ENCODE measurements around the gene FOXN1. TPM values are rescaled to one million over a fixed set of nuclear protein-coding genes. Genes with fewer than 3 reads are reported as not detected.
A peak's percentile ranks its signal among the peaks of the same experiment; 100 is the strongest.

FOXN1 gene
- total RNA-seq, 3 donors from 2014 or later = 0.29 TPM; not detected in 2

- Histone ChIP-seq H3K9me3 (no peaks in the 10 kb centered on the region), H3K27me3 (no peaks in the 10 kb centered on the region), H3K4me1 (no peaks in the 10 kb centered on the region), H3K27ac (peak within 1 kb of the TSS; percentile 90 to 91), H3K36me3 (no peaks in the 10 kb centered on the region), H3K4me3 (peak within 1 kb of the TSS; percentile 77 to 99 (median 94))
- TF ChIP-seq POLR2A (IDR thresholded peaks at IDR 0.05) = peak; percentile 47
- TF ChIP-seq CTCF (IDR thresholded peaks at IDR 0.05) = no peak
- peak; percentile 62 to 87 (median 66) for TF ChIP-seq POLR2AphosphoS5 (IDR thresholded peaks at IDR 0.05)
- peak; percentile 91 to 94 for DNase-seq (ENCODE audit: low spot score in 2 of 2)
- intact Hi-C loops (cut with DNase I; ENCODE audit: low total_unique reads) = no loop called here
Measured at GRCh38 chr17:28571361-28572122, 65.4 kb downstream of the FOXN1 start, which contains the start of gene PIGS. Gene PIGS (minus strand): TSS chr17:28571524. CDS start chr17:28571496, 28 bp downstream.

- TF ChIP-seq CTCF (IDR thresholded peaks at IDR 0.05) (no peak), POLR2A (IDR thresholded peaks at IDR 0.05) (no peak), POLR2AphosphoS5 (IDR thresholded peaks at IDR 0.05) (no peak)
- no peaks in the 10 kb centered on the region for H3K36me3 ChIP-seq
- peak overlapping the region; percentile 77 to 99 (median 94) for H3K4me3 ChIP-seq
- no peaks in the 10 kb centered on the region for H3K9me3 ChIP-seq
- H3K27ac ChIP-seq = peak overlapping the region in 1 of 2 donors; percentile 90
- H3K4me1 ChIP-seq = no peaks in the 10 kb centered on the region
- intact Hi-C loops (cut with DNase I; ENCODE audit: low total_unique reads) = no loop called here
- H3K27me3 ChIP-seq = no peaks in the 10 kb centered on the region
- DNase-seq (ENCODE audit: low spot score in 2 of 2) = no peak
Measured at GRCh38 chr17:28572259-28573039, 66.3 kb downstream of the FOXN1 start.

- no peak for DNase-seq (ENCODE audit: low spot score in 2 of 2)
Measured at GRCh38 chr17:28573040-28573380, 66.9 kb downstream of the FOXN1 start.

GRCh38 chr17:28573521-28573920, 67.4 kb downstream of the FOXN1 start:
- no peak overlapping the region for H3K27ac ChIP-seq
- no peak for TF ChIP-seq CTCF (IDR thresholded peaks at IDR 0.05)
- no peak for TF ChIP-seq POLR2AphosphoS5 (IDR thresholded peaks at IDR 0.05)
- TF ChIP-seq POLR2A (IDR thresholded peaks at IDR 0.05) = no peak
- H3K27me3 ChIP-seq = no peaks in the 10 kb centered on the region
- H3K4me1 ChIP-seq = no peaks in the 10 kb centered on the region
- no peaks in the 10 kb centered on the region for H3K9me3 ChIP-seq
- no peak overlapping the region for H3K4me3 ChIP-seq
- no peaks in the 10 kb centered on the region for H3K36me3 ChIP-seq
- no peak for DNase-seq (ENCODE audit: low spot score in 2 of 2)
- intact Hi-C loops (cut with DNase I; ENCODE audit: low total_unique reads) = no loop called here

More at GRCh38 chr17:28573040-28573380, 66.9 kb downstream of the FOXN1 start:
- Histone ChIP-seq H3K27me3 (no peaks in the 10 kb centered on the region), H3K4me3 (no peak overlapping the region), H3K9me3 (no peaks in the 10 kb centered on the region), H3K36me3 (no peaks in the 10 kb centered on the region), H3K4me1 (no peaks in the 10 kb centered on the region), H3K27ac (no peak overlapping the region)
- TF ChIP-seq POLR2A (IDR thresholded peaks at IDR 0.05) = no peak
- no peak for TF ChIP-seq POLR2AphosphoS5 (IDR thresholded peaks at IDR 0.05)
- TF ChIP-seq CTCF (IDR thresholded peaks at IDR 0.05) = no peak
- intact Hi-C loops (cut with DNase I; ENCODE audit: low total_unique reads) = no loop called here

GRCh38 chr17:28573966-28574480, 67.9 kb downstream of the FOXN1 start:
- DNase-seq (ENCODE audit: low spot score in 2 of 2) = no peak
- intact Hi-C loops (cut with DNase I; ENCODE audit: low total_unique reads) = no loop called here
- Histone ChIP-seq H3K9me3 (no peaks in the 10 kb centered on the region), H3K27me3 (no peaks in the 10 kb centered on the region), H3K4me3 (no peak overlapping the region), H3K27ac (no peak overlapping the region), H3K36me3 (no peaks in the 10 kb centered on the region), H3K4me1 (no peaks in the 10 kb centered on the region)
- no peak for TF ChIP-seq CTCF (IDR thresholded peaks at IDR 0.05)
- TF ChIP-seq POLR2AphosphoS5 (IDR thresholded peaks at IDR 0.05) = no peak
- TF ChIP-seq POLR2A (IDR thresholded peaks at IDR 0.05) = no peak
